Activated CD4-positive, CD25-positive, alpha-beta regulatory T cell treated with anti-CD3 and anti-CD28 coated beads, Interleukin-2, amount 50 U/mL, for 24 hours (primary cell): ENCODE results near the gene VEZT.

ENCODE experiments used
- ATAC-seq, 2 donors: fragments of 150-1000 bp; cut with Tn5 transposase; one replicate each; pipeline ENCODE4 v1.10.0; 2021; ENCODE audit warnings: mild to moderate bottlenecking in 1 of 2, moderate library complexity in 1 of 2

Gene VEZT

GRCh38 chr12:95325501-95325900, 107.9 kb downstream of the VEZT start:
- ATAC-seq: no peak

- ATAC-seq: no peak
Observed at GRCh38 chr12:95326445-95326844, 108.8 kb downstream of the VEZT start.

GRCh38 chr12:95326855-95327254, 109.2 kb downstream of the VEZT start:
- no peak for ATAC-seq

GRCh38 chr12:95328708-95329107, 111.1 kb downstream of the VEZT start:
- no peak for ATAC-seq

GRCh38 chr12:95335948-95336347, 118.3 kb downstream of the VEZT start:
- ATAC-seq: no peak

GRCh38 chr12:95336387-95337067, 118.9 kb downstream of the VEZT start:
- ATAC-seq: no peak

- ATAC-seq: no peak
Observed at GRCh38 chr12:95337146-95337545, 119.5 kb downstream of the VEZT start.

GRCh38 chr12:95339086-95339788, 121.6 kb downstream of the VEZT start:
- no peak for ATAC-seq

GRCh38 chr12:95342008-95342407, 124.4 kb downstream of the VEZT start:
- ATAC-seq: no peak

- no peak for ATAC-seq
Observed at GRCh38 chr12:95343461-95344230, 126.0 kb downstream of the VEZT start.

- no peak for ATAC-seq
Observed at GRCh38 chr12:95349291-95349690, 131.7 kb downstream of the VEZT start.

- ATAC-seq: peak in 1 of 2 donors; percentile 25
Observed at GRCh38 chr12:95351748-95352147, 134.1 kb downstream of the VEZT start.
